NCI-H1105 treated with DMSO at 0.1 percent for 48 hours (cell line): ENCODE measurements around the gene FOXA3.
"Not testable (repeated sequence)": the region's sequence is repeated elsewhere in the genome, so short reads cannot be mapped to it uniquely, and the experiment has no call there.

Experiments
- DNase-seq: peaks from one replicate; lab custom pipeline; 2025; lab: John Stamatoyannopoulos, UW

Gene FOXA3

DNA sequence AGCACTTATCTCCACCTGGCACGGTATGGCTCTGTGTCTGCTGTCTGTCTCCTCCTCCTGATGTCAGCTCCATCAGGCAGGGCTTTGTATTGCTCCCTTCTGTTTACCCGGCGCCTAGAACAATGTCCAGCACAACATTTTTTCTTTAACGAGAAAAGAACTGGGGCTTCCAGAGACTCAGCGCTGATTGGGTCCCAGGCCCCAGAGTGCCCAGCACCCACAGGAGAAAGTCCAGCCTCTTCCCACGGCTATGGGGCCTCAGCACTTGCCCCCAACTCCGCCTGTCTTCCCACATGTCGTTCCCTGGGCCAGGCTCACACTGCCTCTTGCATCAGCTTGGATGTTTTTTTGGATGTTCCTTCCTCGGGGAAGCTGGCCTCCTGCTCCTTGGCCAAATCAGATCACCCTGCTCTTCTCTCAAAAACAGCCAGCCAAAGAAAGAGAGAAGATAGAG is 31.4 kb downstream of the FOXA3 start:
- no peak for DNase-seq

DNA sequence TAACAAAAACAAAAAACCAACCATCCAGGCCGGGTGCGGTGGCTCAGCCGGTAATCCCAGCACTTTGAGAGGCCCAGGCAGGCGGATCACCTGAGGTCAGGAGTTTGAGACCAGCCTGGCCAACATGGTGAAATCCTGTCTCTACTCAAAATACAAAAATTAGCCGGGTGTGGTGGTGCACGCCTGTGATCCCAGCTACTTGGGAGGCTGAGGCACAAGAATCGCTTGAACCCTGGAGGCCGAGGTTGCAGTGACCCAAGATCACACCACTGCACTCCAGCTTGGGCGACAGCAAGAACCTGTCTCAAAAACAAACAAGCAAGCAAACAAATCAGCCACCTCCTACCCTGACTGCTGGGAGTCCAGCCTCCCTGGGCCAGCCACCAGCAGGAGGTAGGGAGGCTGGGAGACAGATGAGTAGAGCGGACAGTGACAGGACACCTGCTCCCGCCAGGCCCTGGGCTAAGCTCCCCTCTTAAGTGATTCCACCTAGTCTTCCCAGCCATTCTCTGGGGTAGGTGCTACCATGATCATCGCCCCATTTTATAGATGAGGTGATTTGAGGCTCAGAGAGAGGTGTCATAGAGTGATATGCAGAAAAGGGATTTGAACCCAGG is 32.0 kb downstream of the FOXA3 start:
- not testable (repeated sequence) for DNase-seq

DNA sequence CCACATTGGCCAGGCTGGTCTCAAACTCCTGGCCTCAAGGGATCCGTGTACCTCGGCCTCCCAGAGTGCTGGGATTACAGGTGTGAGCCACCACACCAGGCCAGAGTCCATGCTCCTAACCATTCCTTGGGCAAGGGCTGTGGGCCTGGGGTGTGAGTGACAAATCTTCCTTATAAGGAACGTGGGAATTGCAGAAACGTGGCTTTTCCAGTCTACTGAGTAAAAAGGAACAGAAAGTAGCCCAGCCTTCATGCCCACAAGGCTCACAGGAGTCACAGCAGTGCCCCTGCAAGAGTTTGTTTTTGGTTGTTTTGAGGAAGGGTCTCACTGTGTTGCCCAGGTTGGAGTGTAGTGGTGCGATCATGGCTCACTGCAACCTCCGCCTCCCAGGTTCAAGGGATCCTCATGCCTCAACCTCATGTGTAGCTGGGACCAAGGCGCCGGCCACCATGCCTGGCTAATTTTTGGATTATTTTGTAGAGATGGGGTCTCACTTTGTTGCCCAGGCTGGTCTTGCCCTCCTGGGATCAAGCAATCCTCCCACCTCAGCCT is 33.2 kb downstream of the FOXA3 start:
- no peak for DNase-seq

DNA sequence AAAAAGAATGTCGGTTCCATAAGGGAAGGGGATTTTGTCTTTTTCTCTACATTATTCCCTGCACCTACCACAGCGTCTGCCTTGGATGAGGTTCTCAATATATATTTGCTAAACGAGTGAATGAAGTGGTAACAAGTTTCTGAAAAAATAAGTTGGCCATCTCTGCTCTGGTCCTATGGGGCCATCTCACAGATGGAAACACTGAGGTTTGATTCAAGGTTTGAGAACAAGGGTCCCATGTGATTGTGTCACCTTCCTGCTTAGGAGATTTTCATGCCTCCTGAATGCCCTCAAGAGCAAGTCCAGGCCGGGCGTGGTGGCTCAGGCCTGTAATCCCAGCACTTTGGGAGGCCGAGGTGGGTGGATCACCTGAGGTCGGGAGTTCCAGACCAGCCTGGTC is 35.1 kb downstream of the FOXA3 start:
- DNase-seq: no peak

DNA sequence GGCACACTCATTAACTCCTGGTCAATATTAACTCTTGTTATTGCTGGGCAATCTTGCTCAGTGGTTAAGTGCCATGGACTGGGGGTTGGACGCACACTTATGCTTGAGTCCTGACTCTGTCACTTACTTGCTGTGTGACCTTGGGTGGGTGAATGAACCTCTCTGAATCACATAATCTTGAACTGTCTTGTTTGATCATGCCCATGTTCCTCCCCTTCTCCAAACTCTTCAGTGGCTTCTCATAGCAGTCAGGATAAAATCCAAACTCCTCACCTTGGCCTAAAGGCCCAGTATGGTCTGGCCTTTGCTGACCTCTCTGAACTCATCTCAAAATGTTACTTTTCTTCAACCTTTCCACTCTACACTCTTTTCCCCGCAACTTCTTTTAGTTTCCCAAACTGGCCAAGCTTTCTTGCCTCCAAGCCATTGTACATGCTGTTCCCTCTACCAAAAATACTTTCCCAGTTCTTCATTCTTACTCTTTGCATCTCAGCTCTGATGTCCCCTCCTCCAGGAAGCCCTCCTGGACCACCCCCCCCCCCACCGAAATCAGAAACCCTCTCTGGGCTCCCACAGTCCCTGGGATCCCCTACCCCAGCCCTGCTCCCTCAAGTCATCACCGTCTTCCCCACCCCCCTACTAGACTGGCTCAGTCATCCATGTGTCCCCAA is 35.9 kb downstream of the FOXA3 start:
- DNase-seq: no peak

DNA sequence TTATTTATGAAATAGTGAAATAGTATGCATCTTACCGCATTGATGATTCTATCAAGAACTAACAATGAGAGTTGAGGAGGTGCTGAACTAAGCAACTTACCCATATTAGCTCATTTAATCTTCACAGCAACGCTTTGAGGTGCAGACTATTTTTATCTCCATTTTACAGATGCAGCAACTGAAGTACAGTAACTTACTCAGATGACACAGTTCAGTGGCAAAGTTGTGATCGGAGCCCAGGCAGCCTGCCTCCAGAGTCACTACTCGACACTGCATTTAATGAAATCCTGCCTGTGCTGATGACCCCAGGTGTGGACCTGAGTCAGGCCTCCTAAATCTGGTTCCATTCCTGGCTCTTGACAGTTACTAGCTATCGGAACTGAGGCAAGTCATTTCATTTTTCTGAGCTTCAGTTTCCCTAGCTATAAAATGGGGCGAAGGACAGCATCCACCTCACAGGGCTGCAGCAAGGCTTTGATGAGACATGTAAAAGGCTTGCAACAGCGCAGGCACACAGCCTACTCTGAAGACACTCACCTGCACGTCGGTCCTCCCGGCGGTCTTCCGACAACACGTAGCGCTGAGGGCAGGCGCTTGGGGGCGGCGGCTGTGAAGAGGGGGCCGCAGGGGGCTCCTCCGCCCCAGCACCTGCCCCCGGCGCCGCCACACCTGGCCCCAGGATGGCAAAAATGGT is 36.8 kb downstream of the FOXA3 start:
- peak; percentile 26 for DNase-seq

DNA sequence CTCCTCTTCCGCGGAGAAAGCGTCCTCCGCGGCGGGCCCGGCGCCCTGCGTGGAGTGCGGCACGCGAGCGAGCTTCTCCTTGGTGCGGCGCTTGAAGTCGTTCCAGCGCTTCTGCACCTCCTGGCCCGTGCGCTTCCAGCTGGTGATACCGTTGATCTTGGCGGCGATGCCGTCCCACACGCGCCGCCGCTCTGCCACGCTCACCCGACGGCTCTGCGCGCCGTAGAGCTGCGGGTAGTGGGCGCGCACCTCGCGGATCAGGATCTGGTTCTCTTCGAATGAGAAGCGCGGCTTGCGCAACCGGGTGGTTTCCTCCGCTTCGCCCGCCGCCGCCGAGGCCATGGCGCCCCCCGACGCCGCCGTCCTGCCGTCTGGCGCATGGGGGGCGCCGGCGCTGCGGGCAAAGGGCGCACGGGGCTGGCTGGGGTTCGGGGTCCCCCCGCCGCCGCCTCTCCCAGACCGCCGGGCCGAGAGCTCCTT is 37.3 kb downstream of the FOXA3 start:
- no peak for DNase-seq

DNA sequence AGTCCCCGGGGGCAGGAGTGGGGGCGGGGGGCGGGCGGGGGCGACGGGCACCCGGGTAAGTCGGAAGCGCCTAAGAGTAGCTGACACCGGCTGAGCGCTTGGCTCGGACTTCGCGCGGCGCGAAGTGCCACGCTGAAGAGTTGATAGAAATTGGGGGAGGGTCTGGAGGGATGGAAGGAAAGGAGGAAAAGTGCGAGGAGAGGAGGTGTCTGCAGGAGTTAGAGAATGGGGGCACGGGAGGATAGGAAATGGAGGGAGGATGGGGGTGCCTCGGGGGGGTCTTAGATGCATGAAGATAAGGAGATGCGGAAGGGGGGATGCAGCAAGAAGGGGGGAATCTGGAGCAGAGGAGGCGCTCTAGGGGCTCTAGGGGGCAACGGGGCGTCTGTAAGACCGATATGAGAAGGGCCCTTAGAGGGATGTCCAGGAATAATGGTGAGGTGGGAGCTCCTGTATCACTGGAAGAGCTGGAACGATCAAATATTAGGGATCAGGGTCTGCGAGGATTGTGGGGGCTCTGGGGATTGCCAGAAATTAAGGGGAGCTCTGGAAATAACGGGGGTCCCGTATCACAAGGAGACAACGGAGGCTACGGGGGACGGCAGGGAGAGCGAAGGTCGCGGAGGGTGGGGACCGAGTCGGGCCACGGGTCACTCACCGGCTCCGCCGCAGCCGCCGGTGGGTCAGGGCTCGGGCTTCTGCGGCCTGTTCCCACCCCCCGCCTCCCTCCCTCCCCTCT is 38.0 kb downstream of the FOXA3 start, which contains the start of gene MYPOP:
Gene MYPOP, minus strand, starts transcription at position 702 of the 739 bp plus-strand sequence. CDS start 840 bp downstream, outside the sequence.
- DNase-seq: peak; percentile 49

DNA sequence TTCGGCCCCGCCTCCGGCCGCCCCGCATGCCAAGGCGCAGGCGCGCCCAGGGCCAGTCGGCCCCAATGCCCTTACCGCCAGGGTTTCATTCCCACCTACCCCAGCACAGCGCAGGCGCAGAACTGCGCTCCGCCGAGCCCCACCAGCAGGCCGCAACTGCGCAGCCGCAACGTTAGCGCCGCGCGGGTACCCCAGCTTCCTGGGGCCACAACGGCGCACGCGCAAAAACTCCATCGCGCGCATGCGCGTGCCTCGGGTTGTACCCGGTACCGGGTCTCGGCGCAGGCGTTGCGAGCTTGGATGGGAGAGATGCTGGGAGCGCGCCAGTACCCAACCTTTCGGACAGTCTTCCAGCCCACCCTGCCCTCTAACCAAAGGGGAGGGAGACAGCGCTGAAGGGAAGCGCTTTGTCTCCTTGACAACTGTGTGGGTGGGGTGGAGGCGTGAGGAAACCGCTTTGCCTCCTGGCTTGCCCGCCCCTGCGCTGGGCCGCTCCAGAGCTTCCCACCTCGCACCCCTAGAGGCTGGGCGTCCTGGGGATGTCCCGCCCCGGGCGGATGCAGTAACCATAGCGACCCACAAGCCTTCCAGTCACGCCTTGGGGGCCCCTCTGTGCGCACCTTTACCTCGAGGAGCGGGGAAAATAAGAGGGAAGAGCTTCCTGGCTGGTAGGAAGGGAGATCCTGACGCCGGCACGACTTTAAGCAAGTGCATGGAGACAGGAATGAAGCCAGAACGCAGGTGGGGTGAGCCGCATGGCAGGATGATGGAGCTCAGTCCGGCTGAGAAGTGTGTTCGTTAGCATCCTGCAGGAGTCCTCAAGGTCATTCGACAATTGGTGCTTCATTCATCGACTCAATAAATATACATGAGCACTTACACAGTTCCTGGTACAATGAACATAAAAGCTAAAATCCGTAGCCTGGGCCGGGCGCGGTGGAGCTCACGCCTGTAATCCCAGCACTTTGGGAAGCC is 38.8 kb downstream of the FOXA3 start:
- peak; percentile 97 for DNase-seq

DNA sequence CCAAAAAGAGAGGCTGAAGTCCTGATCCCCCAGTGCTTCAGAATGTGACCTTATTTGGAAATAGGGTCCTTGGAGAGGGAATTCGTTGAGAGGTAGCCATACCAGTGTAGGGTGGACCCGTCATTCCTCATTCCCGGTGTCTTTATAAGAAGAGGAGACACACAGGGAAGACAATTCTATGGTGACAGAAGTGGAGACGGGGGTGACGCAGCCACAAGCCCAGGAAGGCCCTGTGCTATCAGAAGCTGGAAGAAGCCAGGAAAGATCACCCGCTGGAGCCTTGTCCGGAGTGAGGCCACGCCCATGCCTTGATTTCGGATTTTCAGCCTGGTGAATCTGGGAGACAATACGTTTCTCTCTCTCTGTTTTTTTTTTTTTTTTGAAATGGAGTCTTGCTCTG is 40.9 kb downstream of the FOXA3 start:
- DNase-seq: no peak

DNA sequence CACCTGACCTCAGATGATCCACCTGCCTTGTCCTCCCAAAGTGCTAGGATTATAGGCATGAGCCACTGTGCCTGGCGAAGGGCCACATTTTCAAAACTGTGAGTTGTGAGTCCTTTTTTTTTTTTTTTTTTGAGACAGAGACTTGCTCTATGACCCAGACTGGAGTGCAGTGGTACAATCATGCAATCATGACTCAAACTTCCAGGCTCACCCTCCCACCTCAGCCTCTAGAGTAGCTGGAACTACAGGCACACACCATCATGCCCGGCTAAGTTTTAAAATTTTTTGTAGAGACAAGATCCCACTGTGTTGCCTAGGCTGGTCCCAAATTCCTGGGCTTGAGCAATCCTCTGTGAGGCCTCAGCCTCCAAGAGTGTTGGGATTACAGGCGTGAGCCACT is 42.1 kb downstream of the FOXA3 start:
- DNase-seq: no peak

DNA sequence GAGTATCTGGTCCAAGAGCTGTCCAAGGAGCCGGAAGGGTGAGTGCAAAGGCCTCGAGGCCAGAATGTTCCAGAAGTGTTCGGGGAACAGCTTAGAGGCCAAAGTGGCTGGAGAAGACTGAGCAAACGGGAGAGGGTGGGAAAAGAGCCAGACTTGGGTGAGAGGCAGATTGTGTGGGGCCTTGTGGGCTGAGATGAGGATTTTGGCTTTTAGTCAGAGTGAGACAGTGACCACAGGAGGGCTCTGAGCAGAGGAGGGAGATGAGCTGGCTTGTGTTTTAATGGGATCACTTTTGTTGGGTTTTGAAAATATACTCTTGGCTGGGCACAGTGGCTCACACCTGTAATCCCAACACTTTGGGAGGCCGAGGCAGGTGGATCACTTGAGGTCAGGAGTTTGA is 44.8 kb downstream of the FOXA3 start:
- no peak for DNase-seq

DNA sequence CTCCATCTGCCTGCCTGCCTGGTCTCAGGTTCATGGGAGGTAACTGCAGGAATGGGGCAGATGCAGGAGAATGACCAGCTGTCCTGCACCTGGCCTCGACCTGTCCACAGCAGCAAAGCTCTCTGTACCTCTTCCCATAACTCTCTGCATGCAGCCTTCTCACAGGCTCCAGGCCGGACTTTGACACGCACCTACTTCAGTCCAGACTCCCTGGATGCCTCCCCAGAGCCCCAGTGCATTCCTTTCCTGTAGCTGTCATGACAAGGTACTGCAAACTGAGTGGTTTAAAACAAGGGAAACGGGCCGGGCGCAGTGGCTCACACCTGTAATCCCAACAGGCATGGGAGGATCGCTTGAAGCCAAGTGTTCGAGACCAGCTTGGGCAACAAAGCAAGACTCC is 47.2 kb downstream of the FOXA3 start:
- no peak for DNase-seq

DNA sequence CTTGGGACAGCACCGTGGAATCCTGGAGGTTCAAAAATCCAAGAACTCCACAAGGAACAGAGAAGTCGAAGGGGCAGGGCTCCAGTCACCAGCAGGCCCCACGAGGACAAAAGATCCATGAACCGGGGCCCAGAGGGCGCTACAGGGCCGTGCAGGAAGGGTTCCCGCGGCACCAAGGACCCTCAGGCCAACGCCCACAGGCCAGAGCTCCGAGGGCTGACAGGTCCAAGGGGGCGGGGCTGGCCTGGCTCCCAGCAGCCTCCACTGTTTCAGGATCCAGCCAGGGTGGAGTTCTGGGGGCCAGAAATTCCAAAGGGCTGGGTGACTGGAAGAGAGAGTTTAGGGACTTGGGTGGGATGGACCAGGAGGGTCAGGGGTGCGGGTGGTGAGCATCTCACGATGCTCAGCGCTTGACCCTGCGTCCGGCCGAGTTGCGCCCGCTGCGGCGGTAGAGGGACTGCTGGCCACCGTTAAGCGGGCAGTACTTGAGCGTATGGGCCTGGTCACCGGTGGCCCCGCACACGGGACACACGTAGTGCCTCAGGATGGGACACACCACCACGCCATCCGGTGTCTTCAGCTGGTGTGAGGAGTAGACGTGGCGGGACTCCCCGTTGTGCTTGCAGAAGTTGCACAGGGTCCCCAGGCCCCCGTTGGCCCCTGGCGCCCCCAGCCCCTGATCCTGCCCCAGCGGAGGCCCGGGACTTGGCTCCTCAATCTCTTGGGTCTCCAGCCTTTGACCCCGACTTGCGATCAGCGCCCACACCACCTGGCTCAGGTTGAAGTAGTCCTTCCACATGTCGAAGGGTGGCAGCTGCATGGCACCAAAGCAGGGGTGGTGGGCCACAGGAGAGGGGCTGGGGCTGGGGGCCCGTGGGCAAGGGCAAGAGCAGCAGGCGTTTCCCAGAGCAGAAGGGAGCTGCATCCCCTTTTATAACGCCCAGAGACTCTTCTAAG is 50.0 kb downstream of the FOXA3 start, which contains the start of gene NANOS2:
Gene NANOS2, minus strand, starts transcription at position 905 of the 957 bp plus-strand sequence. Its CDS starts 85 bp downstream, at position 820.
- DNase-seq: no peak

DNA sequence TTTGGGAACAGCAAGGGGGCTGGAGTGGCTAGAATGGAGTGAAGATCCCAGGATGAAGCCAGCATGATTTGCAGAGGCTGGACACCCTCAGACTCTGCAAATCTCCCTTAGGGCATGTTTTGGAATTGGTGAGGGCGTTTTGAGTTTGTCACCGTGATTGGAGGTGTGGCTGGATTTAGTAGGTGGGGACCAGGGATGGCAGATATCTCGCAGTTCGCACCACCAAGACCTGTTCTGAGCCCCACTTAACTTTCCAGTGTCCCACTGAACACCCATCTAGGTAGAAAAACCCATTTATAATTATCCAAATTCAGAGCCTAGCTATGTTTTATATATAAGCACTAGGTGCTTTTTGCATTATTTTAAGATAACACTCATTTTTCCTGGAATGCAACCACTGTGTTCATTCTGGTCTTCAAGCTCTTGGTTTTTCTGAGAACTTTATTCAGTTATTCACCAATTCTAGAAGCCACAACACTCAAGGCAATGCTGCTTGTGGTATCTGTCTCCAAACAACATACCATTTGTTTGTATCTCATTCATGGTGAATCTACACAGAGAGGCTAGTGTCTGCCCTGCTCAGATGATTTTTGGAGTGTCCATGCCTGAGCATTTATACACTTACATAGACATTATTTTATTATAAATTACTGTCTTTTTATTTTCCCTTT is 53.4 kb downstream of the FOXA3 start:
- DNase-seq: no peak

DNA sequence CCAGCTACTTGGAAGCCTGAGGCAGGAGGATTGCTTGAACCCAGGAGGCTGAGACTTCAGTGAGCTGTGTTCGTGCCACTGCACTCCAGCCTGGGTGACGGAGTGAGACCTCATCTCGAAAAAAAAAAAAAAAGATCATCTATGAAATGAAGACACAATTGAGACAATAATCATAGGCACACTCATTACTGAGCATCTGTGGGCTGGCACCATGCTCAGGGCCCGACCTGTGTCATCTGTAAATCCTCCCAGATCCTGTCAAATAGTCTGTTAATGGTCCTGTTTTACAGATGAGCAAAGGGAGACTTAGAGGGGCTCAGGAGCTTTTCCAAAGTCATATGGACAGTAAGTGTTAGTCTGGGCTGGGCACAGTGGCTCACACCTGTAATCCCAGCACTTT is 54.6 kb downstream of the FOXA3 start:
- no peak for DNase-seq

DNA sequence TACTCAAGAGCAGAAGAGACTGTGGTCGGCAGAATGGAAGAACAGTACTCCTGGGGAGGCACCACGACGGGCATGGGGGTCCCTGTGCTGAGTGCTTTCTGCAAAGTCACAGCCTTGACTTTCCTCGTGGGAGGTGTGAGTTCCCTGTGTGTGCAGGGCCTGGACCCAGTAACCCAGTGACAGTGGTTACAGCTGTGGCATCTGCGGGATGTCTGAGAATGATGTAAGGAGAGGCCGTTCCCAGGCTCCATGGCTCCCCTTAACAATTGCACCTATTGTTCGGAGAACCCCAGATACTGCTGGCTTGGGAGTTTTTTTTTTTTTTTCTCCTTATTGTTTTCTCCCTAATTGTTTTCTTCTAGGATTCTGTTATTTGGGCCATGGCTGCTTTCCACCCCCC is 55.6 kb downstream of the FOXA3 start:
- DNase-seq: no peak

DNA sequence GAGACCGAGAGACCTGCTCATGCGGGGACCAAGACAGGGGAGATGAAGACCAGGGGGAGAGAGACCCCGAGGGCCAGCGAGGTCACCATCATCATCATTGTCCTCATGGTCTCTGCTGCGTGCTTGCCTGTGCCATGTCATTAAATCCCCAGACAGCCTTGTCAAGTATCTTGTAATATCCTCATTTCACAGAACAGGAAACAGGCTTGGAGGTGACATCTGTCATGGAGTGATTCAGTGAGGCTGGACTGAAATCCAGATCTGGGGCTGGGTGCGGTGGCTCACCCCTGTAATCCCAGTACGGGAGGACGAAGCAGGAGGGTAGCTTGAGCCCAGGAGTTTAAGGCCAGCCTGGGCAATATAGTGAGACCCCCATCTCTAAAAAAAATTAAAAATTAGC is 56.3 kb downstream of the FOXA3 start:
- DNase-seq: no peak

DNA sequence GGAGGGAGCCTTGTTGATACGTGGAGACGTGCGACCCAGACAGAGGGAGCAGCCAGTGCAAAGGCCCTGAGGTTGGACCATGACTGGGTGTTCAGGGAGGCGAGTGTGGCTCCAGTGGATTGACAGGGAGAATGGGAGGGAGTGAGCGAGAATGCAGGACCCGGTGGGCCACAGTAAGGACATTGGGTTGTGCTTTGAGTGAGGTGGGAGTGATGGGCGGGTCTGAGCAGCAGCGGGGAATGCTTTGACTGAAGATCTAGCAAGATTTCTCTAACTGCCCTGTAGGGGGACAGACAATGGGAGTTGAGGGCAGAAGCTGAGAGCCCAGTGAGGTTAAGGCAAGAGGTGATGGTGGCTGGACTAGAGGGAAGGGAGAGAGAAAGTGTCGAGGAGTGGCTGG is 58.2 kb downstream of the FOXA3 start:
- no peak for DNase-seq
